IPS DF 19.7 (cell line): Measurements from ENCODE around the gene AADACL2.

Experiments used
- DNase-seq: peaks from one replicate; pipeline ENCODE4 v3.0.0-alpha.2; 2013; ENCODE audit warnings: low read depth, low spot score

AADACL2 gene

DNA sequence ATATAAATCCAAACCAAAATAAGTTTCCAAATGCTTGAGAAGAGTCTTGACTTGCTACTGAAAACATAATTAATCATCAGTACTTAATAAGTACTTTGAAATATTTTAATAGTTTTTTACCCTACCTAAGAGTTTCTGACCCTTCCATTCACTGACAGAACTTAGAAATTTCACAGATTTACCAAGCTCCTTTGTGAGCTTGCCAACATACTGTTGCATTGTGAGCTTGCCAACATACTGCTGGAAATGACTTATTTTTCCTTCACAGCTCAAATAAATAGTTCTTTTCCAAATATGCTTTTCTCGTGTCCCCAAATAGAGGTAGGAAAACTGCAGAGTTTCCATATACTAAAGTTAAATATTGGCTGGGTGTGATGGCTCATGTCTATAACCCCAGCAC, 70.5 kb downstream of the AADACL2 start:
- no peak for DNase-seq

DNA sequence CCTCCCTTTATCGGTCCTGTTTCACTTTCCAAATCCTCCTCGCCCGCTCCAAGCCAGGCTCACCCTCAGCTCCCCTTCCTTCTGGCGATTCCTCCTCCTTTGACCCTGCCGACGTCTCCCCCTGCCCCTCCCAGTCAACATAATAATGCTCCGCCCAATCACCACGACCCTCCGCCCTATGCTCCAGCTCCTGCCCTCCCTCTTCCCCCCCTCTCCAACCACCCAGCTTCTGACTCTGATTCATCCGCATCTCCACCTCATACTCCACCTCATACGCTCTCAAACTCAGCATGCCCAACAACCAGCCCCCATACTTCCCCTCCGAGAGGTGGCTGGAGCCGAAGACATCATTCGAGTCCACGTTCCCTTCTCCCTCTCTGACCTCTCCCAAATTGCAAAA, 73.1 kb downstream of the AADACL2 start:
- DNase-seq: no peak
